ENCODE data around the gene FUZ. TPM values are rescaled to one million over a fixed set of nuclear protein-coding genes. Genes with fewer than 3 reads are reported as not detected.

The FUZ gene
- total and polyA plus RNA-seq, 2 of the 8 experiments (the other 6 are each of a cell fraction or from before 2014, with no cell fraction given): 28.4 to 33.9 TPM

DNA sequence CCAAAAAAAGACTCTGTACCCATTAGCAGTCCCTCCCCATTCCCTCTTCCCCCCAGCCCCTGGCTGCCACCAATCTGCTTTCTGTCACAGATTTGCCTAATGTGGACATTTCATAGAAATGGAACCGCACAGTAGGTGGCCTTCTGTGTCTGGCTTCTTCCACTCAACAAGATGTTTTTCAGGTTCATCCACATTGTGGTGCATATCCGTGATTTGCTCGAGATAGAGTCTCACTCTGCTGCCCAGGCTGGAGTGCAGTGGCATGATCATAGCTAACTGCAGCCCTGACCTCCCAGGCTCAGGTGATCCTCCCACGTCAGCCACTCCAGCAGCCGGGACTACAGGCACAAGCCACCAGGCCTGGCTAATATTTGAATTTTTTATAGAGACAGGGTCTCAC lies 25.3 kb downstream of the FUZ start (continued):
- TF ChIP-seq, protein P1, sequence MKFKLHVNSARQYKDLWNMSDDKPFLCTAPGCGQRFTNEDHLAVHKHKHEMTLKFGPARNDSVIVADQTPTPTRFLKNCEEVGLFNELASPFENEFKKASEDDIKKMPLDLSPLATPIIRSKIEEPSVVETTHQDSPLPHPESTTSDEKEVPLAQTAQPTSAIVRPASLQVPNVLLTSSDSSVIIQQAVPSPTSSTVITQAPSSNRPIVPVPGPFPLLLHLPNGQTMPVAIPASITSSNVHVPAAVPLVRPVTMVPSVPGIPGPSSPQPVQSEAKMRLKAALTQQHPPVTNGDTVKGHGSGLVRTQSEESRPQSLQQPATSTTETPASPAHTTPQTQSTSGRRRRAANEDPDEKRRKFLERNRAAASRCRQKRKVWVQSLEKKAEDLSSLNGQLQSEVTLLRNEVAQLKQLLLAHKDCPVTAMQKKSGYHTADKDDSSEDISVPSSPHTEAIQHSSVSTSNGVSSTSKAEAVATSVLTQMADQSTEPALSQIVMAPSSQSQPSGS (IDR thresholded peaks at IDR 0.05; ENCODE audit: low read length): no peak
- TF ChIP-seq, protein P2, sequence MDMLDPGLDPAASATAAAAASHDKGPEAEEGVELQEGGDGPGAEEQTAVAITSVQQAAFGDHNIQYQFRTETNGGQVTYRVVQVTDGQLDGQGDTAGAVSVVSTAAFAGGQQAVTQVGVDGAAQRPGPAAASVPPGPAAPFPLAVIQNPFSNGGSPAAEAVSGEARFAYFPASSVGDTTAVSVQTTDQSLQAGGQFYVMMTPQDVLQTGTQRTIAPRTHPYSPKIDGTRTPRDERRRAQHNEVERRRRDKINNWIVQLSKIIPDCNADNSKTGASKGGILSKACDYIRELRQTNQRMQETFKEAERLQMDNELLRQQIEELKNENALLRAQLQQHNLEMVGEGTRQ (IDR thresholded peaks at IDR 0.05; ENCODE audit: low read length): no peak
- TF ChIP-seq TEAD4 (IDR thresholded peaks at IDR 0.05; ENCODE audit: low read depth, low read length) (no peak), CREB1 (IDR thresholded peaks at IDR 0.05) (no peak), RBBP5 (IDR thresholded peaks at IDR 0.05; ENCODE audit: borderline replicate concordance, low read depth, low read length) (no peak)

Data from H1 (cell line).